Fibroblast of lung (primary cell): ENCODE measurements around the gene ELOVL2. TPM values are rescaled to one million over a fixed set of nuclear protein-coding genes. Genes with fewer than 3 reads are reported as not detected.

Experiments
- DNase-seq, 2 donors: peaks; one replicate each; pipeline versions ENCODE4 v3.0.0 to v3.0.0-alpha.2; 2010; ENCODE audit warnings: low read depth in 2 of 2
- H2AFZ ChIP-seq: 2 replicates; pipeline ENCODE4 v1.5.1; 2012; ENCODE audit warnings: low read length, control low read depth, inconsistent platforms
- H3K27ac ChIP-seq: 2 replicates; pipeline ENCODE4 v1.5.1; 2011; ENCODE audit warnings: low read length, control low read depth; ENCODE audit not compliant: insufficient read depth
- H3K27me3 ChIP-seq: 2 replicates; pipeline ENCODE4 v1.5.1; 2011; ENCODE audit warnings: mild to moderate bottlenecking, low read length; ENCODE audit not compliant: control insufficient read depth, insufficient read depth
- H3K36me3 ChIP-seq: 2 replicates; pipeline ENCODE4 v1.5.1; 2011; ENCODE audit warnings: low read length; ENCODE audit not compliant: control insufficient read depth, insufficient read depth
- H3K4me1 ChIP-seq: 2 replicates; pipeline ENCODE4 v1.5.1; 2011; ENCODE audit warnings: low read length; ENCODE audit not compliant: control insufficient read depth, insufficient read depth; ENCODE audit errors: extremely low read depth
- H3K4me2 ChIP-seq: 2 replicates; pipeline ENCODE4 v1.5.1; 2011; ENCODE audit warnings: low read length, control low read depth; ENCODE audit not compliant: insufficient read depth; ENCODE audit errors: extremely low read depth
- H3K4me3 ChIP-seq, 4 experiments: fragments of 200-600 bp in 1 of 4; sonication (generic) in 1 of 4; replicated peaks in 1 of 4; 2 replicates each; pipeline ENCODE4 v1.5.1; 2011 to 2016; ENCODE audit warnings: low read length in 4 of 4, low read depth in 3 of 4, mild to moderate bottlenecking in 3 of 4, control low read depth in 2 of 4, inconsistent platforms in 1 of 4, mixed read lengths in 1 of 4; ENCODE audit not compliant: insufficient read depth in 1 of 4; ENCODE audit errors: control extremely low read depth in 1 of 4
- H3K79me2 ChIP-seq: 2 replicates; pipeline ENCODE4 v1.5.1; 2012; ENCODE audit warnings: mild to moderate bottlenecking, low read length, inconsistent platforms; ENCODE audit not compliant: control insufficient read depth, insufficient read depth
- H3K9ac ChIP-seq: 2 replicates; pipeline ENCODE4 v1.5.1; 2011; ENCODE audit warnings: mild to moderate bottlenecking, low read length, control low read depth; ENCODE audit not compliant: insufficient read depth
- H3K9me3 ChIP-seq: 2 replicates; pipeline ENCODE4 v1.5.1; 2012; ENCODE audit warnings: low read depth, low read length; ENCODE audit not compliant: control insufficient read depth, insufficient read depth
- H4K20me1 ChIP-seq: 2 replicates; pipeline ENCODE4 v1.5.1; 2011; ENCODE audit warnings: low read length; ENCODE audit not compliant: control insufficient read depth, insufficient read depth; ENCODE audit errors: extremely low read depth
- CTCF ChIP-seq, 2 donors: IDR thresholded peaks in 1 of 2; conservative IDR thresholded peaks in 1 of 2; 1 replicate in 1 of 2; 2 replicates in 1 of 2; pipeline ENCODE4 v1.5.1; 2011 to 2012; ENCODE audit warnings: low read length in 2 of 2, control low read depth in 1 of 2, inconsistent platforms in 1 of 2, low read depth in 1 of 2, mild to moderate bottlenecking in 1 of 2
- EZH2 ChIP-seq: IDR thresholded peaks from 2 replicates; pipeline ENCODE4 v1.5.1; 2012; ENCODE audit warnings: low read length, control low read depth, mild to moderate bottlenecking; ENCODE audit errors: missing control alignments
- polyA plus RNA-seq, 2 donors: library from polyadenylated mRNA; depleted of rRNA in 1 of 2; stranded (reverse) in 1 of 2; unstranded in 1 of 2; fragments of >200 nt; gene quantifications; 2 replicates each; pipeline ENCODE4 v1.2.1, GENCODE V29; 2011 to 2012; ENCODE audit warnings: missing spikeins in 1 of 2
- total RNA-seq: library from RNA; depleted of rRNA; stranded (reverse); fragments of >200 nt; gene quantifications from 2 replicates; pipeline ENCODE4 v1.2.1, GENCODE V29; 2014

Gene ELOVL2
- total and polyA plus RNA-seq, 2 donors (not counting 1 experiment from before 2014, with no cell fraction given), result under 0.01 to 13.9 TPM

DNA sequence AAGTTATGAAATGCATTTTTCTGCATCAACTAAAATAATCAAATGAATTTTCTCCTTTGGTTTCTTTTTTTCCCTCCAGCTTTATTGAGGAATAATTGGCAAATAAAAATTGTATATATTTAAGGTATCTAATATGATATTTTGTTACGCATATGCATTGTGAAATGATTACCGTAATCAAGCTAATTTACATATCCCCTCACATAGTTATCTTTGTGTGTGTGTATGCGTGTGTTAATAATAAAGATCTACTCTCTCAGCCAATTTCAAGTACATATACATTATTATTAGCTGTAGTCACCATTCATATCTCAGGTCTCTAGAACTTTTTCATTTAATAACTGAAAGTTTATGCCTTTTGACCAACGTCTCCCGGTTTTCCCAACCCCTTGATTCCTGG lies 96.1 kb downstream of the ELOVL2 start:
- H3K4me1 ChIP-seq, result peaks cover 5% of the 10 kb centered on the region
- H3K27ac ChIP-seq, result no peak overlapping the region
- no peak for DNase-seq
- no peaks in the 10 kb centered on the region for H3K36me3 ChIP-seq
- H4K20me1 ChIP-seq, result no peaks in the 10 kb centered on the region
- H3K79me2 ChIP-seq, result no peaks in the 10 kb centered on the region
- no peak overlapping the region for H3K9ac ChIP-seq
- no peak overlapping the region for H3K4me3 ChIP-seq
- no peak for TF ChIP-seq EZH2
- no peak for TF ChIP-seq CTCF (conservative IDR thresholded peaks at IDR 0.05 in 1 of 2, IDR thresholded peaks at IDR 0.05 in 1 of 2; ENCODE audit: low read depth in 1 of 2, low read length in 2 of 2)
- no peaks in the 10 kb centered on the region for H3K9me3 ChIP-seq
- no peaks in the 10 kb centered on the region for H3K27me3 ChIP-seq
- H3K4me2 ChIP-seq, result no peak overlapping the region
- H2AFZ ChIP-seq, result no peak overlapping the region

DNA sequence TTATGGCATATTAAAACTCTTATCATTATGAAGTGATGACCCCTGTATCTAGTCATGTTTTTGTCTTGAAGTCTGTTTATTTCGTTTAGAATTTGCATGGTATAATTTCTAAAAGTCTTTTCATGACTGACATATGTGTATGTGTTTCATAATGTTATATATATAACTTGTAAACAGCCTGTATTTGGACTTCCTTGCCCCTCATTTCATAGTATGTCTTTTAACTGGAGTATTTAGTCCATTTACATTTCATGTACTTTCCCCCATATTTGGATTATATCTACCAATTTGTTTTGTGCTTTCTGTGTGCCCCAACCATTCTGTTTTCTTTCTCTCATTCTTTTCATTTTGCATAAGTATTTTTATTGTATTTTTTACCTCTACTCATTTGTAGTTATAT lies 98.3 kb downstream of the ELOVL2 start:
- H4K20me1 ChIP-seq, result no peaks in the 10 kb centered on the region
- no peaks in the 10 kb centered on the region for H3K4me1 ChIP-seq
- no peak overlapping the region for H3K4me3 ChIP-seq
- no peak for DNase-seq
- no peak overlapping the region for H3K4me2 ChIP-seq
- no peak for TF ChIP-seq CTCF (conservative IDR thresholded peaks at IDR 0.05 in 1 of 2, IDR thresholded peaks at IDR 0.05 in 1 of 2; ENCODE audit: low read depth in 1 of 2, low read length in 2 of 2)
- no peak for TF ChIP-seq EZH2
- H3K27me3 ChIP-seq, result no peaks in the 10 kb centered on the region
- H3K9me3 ChIP-seq, result no peaks in the 10 kb centered on the region
- H3K36me3 ChIP-seq, result no peaks in the 10 kb centered on the region
- H3K79me2 ChIP-seq, result no peaks in the 10 kb centered on the region
- H2AFZ ChIP-seq, result no peak overlapping the region
- no peak overlapping the region for H3K27ac ChIP-seq
- H3K9ac ChIP-seq, result no peak overlapping the region

DNA sequence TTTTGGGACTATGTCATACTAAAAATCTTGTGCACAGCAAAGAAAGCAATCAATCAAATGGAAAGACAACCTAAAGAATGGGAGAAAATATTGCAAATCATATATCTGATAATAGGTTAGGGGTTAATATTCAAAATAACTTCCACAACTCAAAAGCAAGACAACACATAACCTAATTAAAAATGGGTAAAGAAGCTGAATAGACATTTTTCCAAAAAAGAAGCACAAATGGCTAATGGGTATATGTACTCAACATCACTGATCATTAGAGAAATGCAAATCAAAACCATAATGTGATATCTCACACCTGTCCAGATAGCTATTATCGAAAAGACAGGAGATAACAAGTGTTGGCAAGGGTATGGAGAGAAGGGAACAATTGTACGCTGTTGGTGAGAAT lies 104.3 kb downstream of the ELOVL2 start:
- H3K27me3 ChIP-seq, result no peaks in the 10 kb centered on the region
- H3K79me2 ChIP-seq, result no peaks in the 10 kb centered on the region
- H3K36me3 ChIP-seq, result no peaks in the 10 kb centered on the region
- H4K20me1 ChIP-seq, result no peaks in the 10 kb centered on the region
- TF ChIP-seq CTCF (conservative IDR thresholded peaks at IDR 0.05 in 1 of 2, IDR thresholded peaks at IDR 0.05 in 1 of 2; ENCODE audit: low read depth in 1 of 2, low read length in 2 of 2), result no peak
- H3K4me2 ChIP-seq, result no peak overlapping the region
- H3K9me3 ChIP-seq, result no peaks in the 10 kb centered on the region
- H3K27ac ChIP-seq, result no peak overlapping the region
- H2AFZ ChIP-seq, result no peak overlapping the region
- H3K4me3 ChIP-seq, result no peak overlapping the region
- H3K9ac ChIP-seq, result no peak overlapping the region
- H3K4me1 ChIP-seq, result no peaks in the 10 kb centered on the region
- no peak for DNase-seq
